ENCODE data around the gene GRIP1. TPM values are rescaled to one million over a fixed set of nuclear protein-coding genes. Genes with fewer than 3 reads are reported as not detected.
A peak's percentile ranks its signal among the peaks of the same experiment; 100 is the strongest.

GRIP1 gene
- total and polyA plus RNA-seq, 2 of the 4 experiments (the other 2 are of a cell fraction) = under 0.01 to 0.07 TPM

DNA sequence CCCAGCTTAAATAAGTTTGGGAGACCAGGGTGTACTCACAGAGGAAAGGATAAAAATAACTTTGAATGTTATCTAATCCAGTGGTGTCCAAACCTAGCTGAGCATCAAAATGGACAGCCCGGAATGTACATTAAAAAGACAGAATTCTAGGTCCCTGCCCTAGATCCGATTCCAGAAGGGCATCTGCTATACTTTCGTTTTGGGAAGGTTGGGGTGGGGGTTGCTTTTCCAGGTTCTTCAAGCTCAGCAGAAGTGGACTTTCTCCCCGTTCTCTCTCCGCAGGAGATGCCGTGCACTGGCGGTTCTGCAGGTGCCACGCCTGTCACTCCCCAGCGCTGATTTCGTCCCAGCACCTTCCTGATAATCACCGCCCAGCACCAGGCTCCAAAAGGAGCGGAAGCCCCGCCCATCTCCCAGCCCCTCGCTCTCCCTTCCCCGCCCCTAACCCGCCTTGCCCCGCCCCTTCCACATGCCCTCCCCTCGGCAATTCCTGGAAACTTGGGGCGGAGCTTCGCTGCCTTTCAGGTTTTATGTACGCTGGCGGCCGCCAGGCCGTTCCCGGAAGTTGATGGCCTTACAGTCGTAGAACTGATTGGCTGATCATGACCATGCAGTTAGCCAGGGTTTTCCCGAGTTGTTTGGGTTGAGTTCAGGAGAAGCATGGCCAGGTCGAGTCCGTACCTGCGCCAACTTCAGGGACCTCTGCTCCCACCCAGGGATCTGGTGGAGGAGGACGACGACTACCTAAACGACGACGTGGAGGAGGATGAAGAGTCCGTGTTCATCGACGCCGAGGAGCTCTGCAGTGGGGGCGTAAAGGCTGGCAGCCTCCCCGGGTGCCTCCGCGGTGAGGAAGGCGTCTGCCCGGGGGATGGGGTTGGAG is 376.7 kb downstream of the GRIP1 start, which contains the start of gene HELB:
Gene HELB (plus strand): TSS at position 550 of the 883 bp plus-strand sequence. CDS start 111 bp downstream, at position 661.
- peak within 1 kb of the TSS; percentile 18; the same call in 1 of the 2 replicates for H3K56ac ChIP-seq (ENCODE audit: extremely low read depth, insufficient read depth, low read length)
- peak within 1 kb of the TSS; percentile 84 for H3K23ac ChIP-seq (ENCODE audit: low read depth, low read length)
- intact Hi-C loops (cut with micrococcal nuclease) (no loop called here), in situ Hi-C loops (cut with MboI; ENCODE audit: low sequenced_read_pairs) (no loop called here), dilution Hi-C loops (cut with HindIII; ENCODE audit: low sequenced_read_pairs, unreplicated experiment) (no loop called here)
- no peaks in the 10 kb centered on the region for H4K20me1 ChIP-seq (ENCODE audit: insufficient read depth, low read length)
- peaks cover 3% of the 10 kb centered on the region for H3K27me3 ChIP-seq (ENCODE audit: control insufficient read depth, insufficient read depth, low read length)
- H4K5ac ChIP-seq (ENCODE audit: low read depth, low read length) = peak within 1 kb of the TSS; percentile 97
- H2BK20ac ChIP-seq (ENCODE audit: low read depth, low read length) = peak within 1 kb of the TSS; percentile 75; the same call in 1 of the 2 replicates
- CTCF ChIA-PET = interaction anchor here (0.6 to 1.6 kb wide), 2 partner anchors 32 to 197 kb away, joined by 4 to 5 read pairs; no protein-coding TSS in a partner anchor
- 0% methylated on average over 16 of the region's 45 CpGs; no CpG with 5 or more reads in 1 of the 2 experiments for WGBS, 2 experiments (ENCODE audit: extremely low coverage in 2 of 2, insufficient read length in 1 of 2)
- H2BK15ac ChIP-seq (ENCODE audit: low read depth, low read length) = peak within 1 kb of the TSS; percentile 48; the same call in 1 of the 3 replicates
- TF ChIP-seq NFE2L2 (IDR thresholded peaks at IDR 0.05; ENCODE audit: low read depth, low read length) (no peak), MAZ (IDR thresholded peaks at IDR 0.05; ENCODE audit: borderline replicate concordance, low read depth, low read length) (peak; percentile 75; the same call in 1 of the 2 replicates), MXI1 (IDR thresholded peaks at IDR 0.05; ENCODE audit: borderline replicate concordance, low read depth, low read length) (peak; percentile 67; the same call in 1 of the 2 replicates)
- TF ChIP-seq, protein P1, sequence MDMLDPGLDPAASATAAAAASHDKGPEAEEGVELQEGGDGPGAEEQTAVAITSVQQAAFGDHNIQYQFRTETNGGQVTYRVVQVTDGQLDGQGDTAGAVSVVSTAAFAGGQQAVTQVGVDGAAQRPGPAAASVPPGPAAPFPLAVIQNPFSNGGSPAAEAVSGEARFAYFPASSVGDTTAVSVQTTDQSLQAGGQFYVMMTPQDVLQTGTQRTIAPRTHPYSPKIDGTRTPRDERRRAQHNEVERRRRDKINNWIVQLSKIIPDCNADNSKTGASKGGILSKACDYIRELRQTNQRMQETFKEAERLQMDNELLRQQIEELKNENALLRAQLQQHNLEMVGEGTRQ (IDR thresholded peaks at IDR 0.05; ENCODE audit: low read depth, low read length) = peak; percentile 22; the same call in 1 of the 2 replicates
- POLR2A ChIA-PET (ENCODE audit: unreplicated experiment) = interaction anchor here (0.6 kb wide), 2 partner anchors 10 to 13 kb away, joined by 3 read pairs; no protein-coding TSS in a partner anchor
- no peaks in the 10 kb centered on the region for H3K9me3 ChIP-seq (ENCODE audit: control insufficient read depth, insufficient read depth, low read length)
- H3K27ac ChIP-seq (ENCODE audit: insufficient read depth, low read length) = peak within 1 kb of the TSS; percentile 72
- peak within 1 kb of the TSS; percentile 96 for H2AK9ac ChIP-seq (replicated peaks; ENCODE audit: low read depth, low read length, poor library complexity)
- peaks cover 0 to 8% of the 10 kb centered on the region in 2 experiments; a peak in 2 of 4 replicates for H3K79me1 ChIP-seq (ENCODE audit: low read depth in 1 of 2, low read length in 2 of 2)
- no peaks in the 10 kb centered on the region for H3K4me1 ChIP-seq (ENCODE audit: control insufficient read depth, insufficient read depth, low read length)
- no peak within 1 kb of the TSS for H2AK5ac ChIP-seq (ENCODE audit: low read depth, low read length)
- peak within 1 kb of the TSS; percentile 100 for H2AFZ ChIP-seq (replicated peaks; ENCODE audit: low read length, poor library complexity)
- no peaks in the 10 kb centered on the region for H3K9me1 ChIP-seq (ENCODE audit: insufficient read depth, low read length)
- peak within 1 kb of the TSS; percentile 48 to 96 for H4K8ac ChIP-seq (ENCODE audit: low read depth in 2 of 2, low read length in 2 of 2)
- peak within 1 kb of the TSS; percentile 99 for H3K14ac ChIP-seq (replicated peaks; ENCODE audit: low read depth, low read length)
- BruUV-seq (replicated peaks) = no TSS peak
- peak within 1 kb of the TSS; percentile 91 for H3K4ac ChIP-seq (ENCODE audit: low read depth, low read length)
- peak within 1 kb of the TSS; percentile 82 for H3K4me2 ChIP-seq (ENCODE audit: low read depth, low read length)
- ATAC-seq (ENCODE audit: low read depth) (peak; percentile 98), DNase-seq (peak; percentile 95)
- H4K91ac ChIP-seq (ENCODE audit: insufficient read depth, low read depth, low read length) = peak within 1 kb of the TSS; percentile 93
- H3K36me3 ChIP-seq (ENCODE audit: control insufficient read depth, insufficient read depth, low read length) = no peaks in the 10 kb centered on the region
- peak within 1 kb of the TSS; percentile 92 for H3K4me3 ChIP-seq (ENCODE audit: insufficient read depth, low read depth, low read length)
- peak within 1 kb of the TSS; percentile 92 for H3K18ac ChIP-seq (ENCODE audit: low read depth, low read length)
- H2BK5ac ChIP-seq (ENCODE audit: low read depth, low read length, poor library complexity, severe bottlenecking) = peak within 1 kb of the TSS; percentile 76
- H3K9ac ChIP-seq (ENCODE audit: low read depth, low read length) = peak within 1 kb of the TSS; percentile 90
- peak within 1 kb of the TSS; percentile 92 for H2BK120ac ChIP-seq (ENCODE audit: low read depth, low read length)
